C4-2B (cell line): ENCODE measurements around the gene MRPS18A.

Experiments used
- H3K27ac ChIP-seq: fragments of 450-650 bp; 2 replicates; pipeline ENCODE4 v1.5.1; 2017
- ZFX ChIP-seq: fragments of 450-650 bp; IDR thresholded peaks from 2 replicates; pipeline ENCODE4 v1.6.1; 2017
- TF ChIP-seq, protein P1 (sequence below): fragments of 450-650 bp; conservative IDR thresholded peaks from 2 replicates; pipeline ENCODE4 v1.5.1; 2017; ENCODE audit warnings: mild to moderate bottlenecking

The MRPS18A gene

DNA sequence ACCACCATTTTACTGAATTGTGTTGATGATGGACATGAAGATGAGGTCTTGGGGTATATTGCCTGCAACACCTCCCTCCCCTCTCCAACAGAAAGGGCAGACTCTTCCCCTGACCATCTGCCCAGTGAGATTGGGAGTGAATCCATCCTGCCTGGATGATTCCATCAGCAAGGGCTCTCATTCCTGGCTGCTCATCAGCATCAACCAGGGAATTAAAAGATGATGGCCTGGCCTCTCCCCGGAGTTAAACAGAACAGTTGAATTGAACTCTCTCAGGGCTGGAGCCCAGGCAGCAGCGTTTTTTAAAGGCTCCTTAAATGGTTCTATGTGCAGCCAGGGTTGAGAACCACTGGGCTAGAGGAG lies 14.6 kb upstream of the MRPS18A start:
- H3K27ac ChIP-seq = peak overlapping the region; percentile 13
- TF ChIP-seq, protein P1, sequence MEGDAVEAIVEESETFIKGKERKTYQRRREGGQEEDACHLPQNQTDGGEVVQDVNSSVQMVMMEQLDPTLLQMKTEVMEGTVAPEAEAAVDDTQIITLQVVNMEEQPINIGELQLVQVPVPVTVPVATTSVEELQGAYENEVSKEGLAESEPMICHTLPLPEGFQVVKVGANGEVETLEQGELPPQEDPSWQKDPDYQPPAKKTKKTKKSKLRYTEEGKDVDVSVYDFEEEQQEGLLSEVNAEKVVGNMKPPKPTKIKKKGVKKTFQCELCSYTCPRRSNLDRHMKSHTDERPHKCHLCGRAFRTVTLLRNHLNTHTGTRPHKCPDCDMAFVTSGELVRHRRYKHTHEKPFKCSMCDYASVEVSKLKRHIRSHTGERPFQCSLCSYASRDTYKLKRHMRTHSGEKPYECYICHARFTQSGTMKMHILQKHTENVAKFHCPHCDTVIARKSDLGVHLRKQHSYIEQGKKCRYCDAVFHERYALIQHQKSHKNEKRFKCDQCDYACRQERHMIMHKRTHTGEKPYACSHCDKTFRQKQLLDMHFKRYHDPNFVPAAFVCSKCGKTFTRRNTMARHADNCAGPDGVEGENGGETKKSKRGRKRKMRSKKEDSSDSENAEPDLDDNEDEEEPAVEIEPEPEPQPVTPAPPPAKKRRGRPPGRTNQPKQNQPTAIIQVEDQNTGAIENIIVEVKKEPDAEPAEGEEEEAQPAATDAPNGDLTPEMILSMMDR = no peak
- no peak for TF ChIP-seq ZFX

DNA sequence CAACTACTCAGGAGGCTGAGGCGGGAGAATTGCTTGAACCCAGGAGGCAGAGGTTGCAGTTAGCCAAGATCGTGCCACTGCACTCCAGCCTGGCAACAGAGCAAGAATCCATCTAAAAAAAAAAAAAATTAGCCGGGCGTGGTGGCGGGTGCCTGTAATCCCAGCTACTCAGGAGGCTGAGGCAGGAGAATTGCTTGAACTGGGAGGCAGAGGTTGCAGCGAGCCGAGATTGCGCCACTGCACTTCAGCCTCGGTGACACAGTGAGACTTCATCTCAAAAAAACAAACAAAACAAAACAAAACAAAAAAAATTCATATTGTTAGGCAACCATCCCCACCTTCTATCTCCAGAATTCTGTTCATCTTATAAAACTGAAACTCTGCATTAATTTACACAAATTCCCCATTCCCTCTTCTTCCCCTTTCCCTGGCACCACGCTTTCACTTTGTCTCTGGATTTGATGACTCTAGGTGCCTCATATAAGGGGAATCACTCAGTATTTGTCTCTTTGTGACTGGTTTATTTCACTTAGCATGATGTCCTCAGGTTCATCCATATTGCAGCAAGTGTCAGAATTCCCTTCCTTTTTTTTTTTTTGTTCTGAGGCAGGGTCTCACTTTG lies 13.5 kb upstream of the MRPS18A start:
- peak overlapping the region; percentile 88 for H3K27ac ChIP-seq

DNA sequence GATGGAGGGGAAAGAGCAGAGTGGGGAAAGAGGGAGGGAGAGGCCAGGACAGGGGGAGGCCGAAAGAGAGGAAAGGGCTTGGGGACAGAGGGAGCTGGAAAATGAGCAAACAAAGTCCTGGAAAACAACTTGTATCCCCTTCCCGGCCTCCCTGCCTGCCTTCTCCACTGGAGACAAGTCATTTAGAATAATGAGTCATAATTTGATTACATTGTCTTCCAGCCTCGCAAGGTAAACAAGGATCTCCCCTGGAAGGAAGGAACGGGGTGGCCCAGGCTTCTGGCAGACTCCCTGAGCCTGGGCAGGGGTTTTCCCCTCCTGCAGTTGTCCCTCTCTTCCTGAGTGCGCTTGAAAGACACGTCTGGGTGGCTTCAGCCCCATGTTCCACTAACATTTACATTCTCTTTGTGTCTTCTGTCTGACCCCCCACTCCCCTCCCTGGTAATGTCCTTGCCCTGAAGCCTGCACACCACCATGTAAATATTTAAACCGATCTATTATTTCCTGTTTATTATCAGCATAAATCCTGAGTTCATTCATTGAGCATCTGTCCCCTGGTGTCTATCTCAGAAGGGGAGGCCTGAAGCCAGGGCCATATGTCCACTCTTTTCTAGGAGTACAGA lies 12.1 kb upstream of the MRPS18A start:
- TF ChIP-seq ZFX = 0 out of 2 replicates have a peak, but pooled peaks have one; percentile 19
- TF ChIP-seq, protein P1 = no peak
- H3K27ac ChIP-seq = peak overlapping the region; percentile 88

DNA sequence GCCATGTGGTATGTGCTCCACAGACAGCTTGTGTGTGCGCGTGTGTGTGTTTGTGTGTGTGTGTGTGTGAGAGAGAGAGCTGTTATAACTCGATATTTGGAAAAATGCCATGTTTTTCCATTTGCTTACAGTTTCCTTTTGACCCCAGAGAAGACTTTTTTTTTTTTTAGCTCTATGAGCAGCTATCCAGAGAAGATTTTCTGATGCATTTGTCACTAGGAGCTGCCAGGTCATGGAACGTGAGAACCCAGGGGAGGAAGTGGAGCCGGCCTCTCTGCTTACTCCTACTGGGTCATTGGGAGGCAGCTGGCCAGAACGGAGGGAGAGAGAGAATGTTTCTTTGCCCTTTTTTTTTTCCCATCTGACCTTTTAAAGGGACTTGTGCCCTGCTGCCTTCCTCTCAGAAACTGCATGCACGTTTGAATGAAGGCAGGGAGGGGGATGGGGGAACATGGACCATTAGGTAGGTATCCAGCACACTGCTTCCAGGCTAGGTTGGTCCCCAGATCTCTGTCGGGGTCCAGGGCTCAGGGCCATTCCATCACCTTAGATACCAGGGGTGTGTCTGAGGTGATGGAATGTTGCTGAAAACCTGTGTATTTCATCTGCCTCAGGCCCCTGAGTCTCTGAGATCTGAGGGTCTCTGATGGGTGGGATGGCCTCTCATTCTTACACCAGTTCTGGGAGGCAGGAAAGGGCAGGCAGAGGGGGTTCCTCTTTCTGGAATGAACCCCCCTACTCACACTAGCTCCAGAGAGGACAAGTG lies 11.2 kb upstream of the MRPS18A start:
- TF ChIP-seq, protein P1 = no peak
- no peak for TF ChIP-seq ZFX
- H3K27ac ChIP-seq = peak overlapping the region; percentile 88

DNA sequence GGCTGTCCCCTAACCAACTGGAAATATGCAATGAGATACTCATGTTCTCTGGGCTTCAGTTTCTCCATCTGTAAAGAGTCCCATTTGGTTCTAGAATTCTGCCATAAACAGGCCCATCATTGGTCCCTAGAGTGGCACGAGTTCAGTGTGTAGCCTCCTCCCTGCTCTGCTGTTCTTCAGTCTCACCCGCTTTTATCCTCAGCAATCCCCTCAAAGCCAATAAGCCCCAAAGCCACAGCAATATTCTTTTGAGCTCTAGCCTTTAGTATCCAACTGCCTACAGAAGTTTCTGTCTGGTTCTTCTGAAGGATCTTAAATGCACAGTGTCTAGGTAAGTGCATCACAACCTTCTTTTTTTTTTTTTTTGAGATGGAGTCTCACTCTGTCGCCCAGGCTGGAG lies 9.8 kb upstream of the MRPS18A start:
- no peak for TF ChIP-seq ZFX
- TF ChIP-seq, protein P1 = no peak

DNA sequence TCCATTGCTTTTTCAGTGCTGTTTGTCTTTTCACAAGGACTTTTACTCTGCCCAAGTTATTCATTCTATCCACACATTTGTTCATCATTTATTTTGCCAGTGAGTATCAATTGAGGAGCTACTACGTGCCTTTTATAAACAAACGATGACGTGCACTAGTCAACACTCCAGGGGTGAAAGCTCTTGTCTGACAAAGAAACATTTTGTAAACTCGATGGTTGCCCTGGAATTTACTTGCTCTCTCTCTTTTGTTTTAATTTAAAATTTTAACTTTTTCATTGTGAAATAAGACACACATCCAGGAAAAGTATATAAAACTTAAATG lies 8.3 kb upstream of the MRPS18A start:
- H3K27ac ChIP-seq = no peak overlapping the region
- no peak for TF ChIP-seq ZFX
- TF ChIP-seq, protein P1 = no peak

More for the DNA sequence above, 9.8 kb upstream of the MRPS18A start:
- H3K27ac ChIP-seq = no peak overlapping the region

DNA sequence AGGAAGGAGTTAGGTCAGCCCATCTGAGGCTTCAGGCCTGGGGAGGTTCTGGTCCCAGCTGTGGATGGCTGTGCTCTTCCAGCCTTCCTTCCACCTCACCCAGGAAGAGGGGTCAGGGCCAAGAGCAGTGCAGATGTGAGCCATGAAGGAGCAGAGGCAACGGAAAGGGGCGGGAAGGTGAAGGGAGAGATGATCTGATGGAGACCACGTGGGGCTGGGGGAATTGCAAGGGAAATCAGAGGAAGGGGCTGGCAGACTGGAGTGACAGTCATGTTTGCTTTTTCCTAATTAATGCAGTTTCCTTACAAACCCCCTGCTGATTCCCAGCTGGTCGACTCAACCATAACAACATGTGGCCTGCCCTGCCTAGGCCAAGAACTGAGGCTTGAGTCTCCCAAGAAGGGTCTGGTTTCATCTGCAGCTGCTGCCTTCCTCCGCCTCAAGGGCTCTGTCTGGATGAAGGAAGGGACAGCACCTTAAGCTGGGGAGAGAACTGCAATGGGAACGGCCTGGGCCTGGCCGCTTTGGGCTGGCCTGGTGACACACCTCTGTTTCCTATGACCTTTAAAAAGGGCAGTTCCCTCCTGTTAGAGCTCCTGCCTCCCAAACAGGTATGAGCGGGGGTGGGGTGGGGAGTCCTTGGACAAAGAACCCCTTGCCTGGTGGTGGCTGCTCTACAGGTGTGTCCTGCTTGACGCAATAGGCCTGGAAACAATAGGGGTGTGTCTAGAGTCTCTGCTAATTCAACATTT lies 7.8 kb upstream of the MRPS18A start:
- TF ChIP-seq, protein P1 = no peak
- TF ChIP-seq ZFX = no peak
- no peak overlapping the region for H3K27ac ChIP-seq
